Nephron (organoid): ENCODE results near the gene ARHGAP31.
A peak's percentile ranks its signal among the peaks of the same experiment; 100 is the strongest.
"Not testable (repeated sequence)": the region's sequence is repeated elsewhere in the genome, so short reads cannot be mapped to it uniquely, and the experiment has no call there.

Source experiments
- H3K27ac Mint-ChIP-seq, 3 experiments: 2 replicates each; pipeline ENCODE4 v1.8.0; 2020; ENCODE audit warnings: mixed read lengths in 3 of 3, mild to moderate bottlenecking in 2 of 3, moderate library complexity in 1 of 3
- H3K27me3 Mint-ChIP-seq: 2 replicates; pipeline ENCODE4 v1.8.0; 2021; ENCODE audit warnings: low read depth, mild to moderate bottlenecking, moderate library complexity, mixed read lengths
- H3K36me3 Mint-ChIP-seq: 2 replicates; pipeline ENCODE4 v1.8.0; 2020; ENCODE audit warnings: low read depth, mixed read lengths
- H3K4me1 Mint-ChIP-seq: 2 replicates; pipeline ENCODE4 v1.8.0; 2020; ENCODE audit warnings: mixed read lengths
- H3K4me3 Mint-ChIP-seq, 3 experiments: 2 replicates each; pipeline ENCODE4 v1.8.0; 2020; ENCODE audit warnings: mild to moderate bottlenecking in 3 of 3, mixed read lengths in 3 of 3, moderate library complexity in 2 of 3
- H3K9me3 Mint-ChIP-seq: 2 replicates; pipeline ENCODE4 v1.8.0; 2020; ENCODE audit warnings: mixed read lengths
- CTCF ChIP-seq, 3 experiments: fragments of 200-600 bp; sonication (generic); IDR thresholded peaks; one replicate each; pipeline ENCODE4 v1.5.0; 2021; ENCODE audit warnings: antibody characterized with exemption in 3 of 3; ENCODE audit not compliant: unreplicated experiment in 3 of 3

Gene ARHGAP31

GRCh38 chr3:119351581-119351980, 57.4 kb downstream of the ARHGAP31 start:
- no peaks in the 10 kb centered on the region for H3K9me3 Mint-ChIP-seq
- H3K4me1 Mint-ChIP-seq, result peaks cover 48% of the 10 kb centered on the region
- no peaks in the 10 kb centered on the region for H3K27me3 Mint-ChIP-seq
- H3K27ac Mint-ChIP-seq, result no peak overlapping the region
- H3K4me3 Mint-ChIP-seq, result no peak overlapping the region
- H3K36me3 Mint-ChIP-seq, result no peaks in the 10 kb centered on the region
- no peak for TF ChIP-seq CTCF (IDR thresholded peaks at IDR 0.05; ENCODE audit: unreplicated experiment in 3 of 3)

- peak overlapping the region in 2 of 3 experiments; percentile 24 to 59 for H3K27ac Mint-ChIP-seq
- no peaks in the 10 kb centered on the region for H3K9me3 Mint-ChIP-seq
- no peak overlapping the region for H3K4me3 Mint-ChIP-seq
- H3K27me3 Mint-ChIP-seq, result no peaks in the 10 kb centered on the region
- H3K4me1 Mint-ChIP-seq, result peaks cover 46% of the 10 kb centered on the region
- no peak for TF ChIP-seq CTCF (IDR thresholded peaks at IDR 0.05; ENCODE audit: unreplicated experiment in 3 of 3)
- H3K36me3 Mint-ChIP-seq, result no peaks in the 10 kb centered on the region
These were observed 57.9 kb downstream of the ARHGAP31 start for GRCh38 chr3:119352034-119352609.

GRCh38 chr3:119352863-119353527, 58.8 kb downstream of the ARHGAP31 start:
- no peaks in the 10 kb centered on the region for H3K36me3 Mint-ChIP-seq
- TF ChIP-seq CTCF (IDR thresholded peaks at IDR 0.05; ENCODE audit: unreplicated experiment in 3 of 3), result peak; percentile 24 to 38 (median 27)
- H3K27me3 Mint-ChIP-seq, result no peaks in the 10 kb centered on the region
- peak overlapping the region; percentile 48 to 59 (median 55) for H3K27ac Mint-ChIP-seq
- H3K4me3 Mint-ChIP-seq, result no peak overlapping the region
- no peaks in the 10 kb centered on the region for H3K9me3 Mint-ChIP-seq
- H3K4me1 Mint-ChIP-seq, result peaks cover 52% of the 10 kb centered on the region

GRCh38 chr3:119355608-119356007, 61.4 kb downstream of the ARHGAP31 start:
- not testable (repeated sequence) for H3K36me3 Mint-ChIP-seq, H3K9me3 Mint-ChIP-seq, H3K27ac Mint-ChIP-seq, H3K4me3 Mint-ChIP-seq, H3K27me3 Mint-ChIP-seq
- peaks cover 47% of the 10 kb centered on the region for H3K4me1 Mint-ChIP-seq

- Mint-ChIP-seq H3K27me3 (no peaks in the 10 kb centered on the region), H3K36me3 (no peaks in the 10 kb centered on the region), H3K27ac (peak overlapping the region in 2 of 3 experiments; percentile 35 to 59), H3K4me1 (peaks cover 36% of the 10 kb centered on the region), H3K4me3 (no peak overlapping the region), H3K9me3 (no peaks in the 10 kb centered on the region)
- TF ChIP-seq CTCF (IDR thresholded peaks at IDR 0.05; ENCODE audit: unreplicated experiment in 3 of 3), result no peak
These were observed 62.5 kb downstream of the ARHGAP31 start for GRCh38 chr3:119356646-119357045.

- no peaks in the 10 kb centered on the region for H3K36me3 Mint-ChIP-seq
- H3K27ac Mint-ChIP-seq, result peak overlapping the region in 2 of 3 experiments; percentile 35 to 59
- H3K4me3 Mint-ChIP-seq, result peak overlapping the region in 1 of 3 experiments; percentile 3
- H3K9me3 Mint-ChIP-seq, result no peaks in the 10 kb centered on the region
- TF ChIP-seq CTCF (IDR thresholded peaks at IDR 0.05; ENCODE audit: unreplicated experiment in 3 of 3), result no peak
- H3K27me3 Mint-ChIP-seq, result no peaks in the 10 kb centered on the region
- H3K4me1 Mint-ChIP-seq, result peaks cover 31% of the 10 kb centered on the region
These were observed 63.0 kb downstream of the ARHGAP31 start for GRCh38 chr3:119357190-119357589.
